ENCODE results near the gene DNAJC15.
"Not testable (repeated sequence)": the region's sequence is repeated elsewhere in the genome, so short reads cannot be mapped to it uniquely, and the experiment has no call there.

Gene DNAJC15

DNA sequence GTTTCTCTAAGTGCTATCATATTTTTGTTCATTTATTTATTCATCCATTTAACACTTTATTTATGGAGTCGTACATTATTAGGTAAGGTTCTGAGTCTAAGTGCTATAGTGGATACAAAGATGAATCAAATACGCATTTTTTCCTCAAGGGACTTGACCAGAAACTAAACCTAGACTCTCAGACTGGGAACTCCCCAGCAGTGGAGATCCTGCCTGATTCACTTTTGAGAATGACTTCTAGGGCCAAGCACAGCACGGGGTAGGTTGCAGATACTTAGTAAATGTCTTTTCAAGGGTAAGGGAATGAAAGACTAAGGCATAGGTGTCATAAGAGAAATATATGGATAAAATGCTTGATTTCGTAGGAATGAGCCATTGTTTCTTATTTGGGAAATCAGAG is 7.2 kb downstream of the DNAJC15 start:
- Histone ChIP-seq H2AFZ (no peak overlapping the region), H3K27me3 (ENCODE audit: control insufficient read depth, insufficient read depth, low read length) (no peaks in the 10 kb centered on the region), H3K4me1 (no peaks in the 10 kb centered on the region), H3K9ac (no peak overlapping the region), H3K4me2 (ENCODE audit: low read length) (no peak overlapping the region), H3K79me2 (peaks cover 8% of the 10 kb centered on the region), H3K9me3 (ENCODE audit: control insufficient read depth, low read length) (no peaks in the 10 kb centered on the region), H3K36me3 (ENCODE audit: control insufficient read depth, insufficient read depth, low read length) (no peaks in the 10 kb centered on the region), H3K4me3 (ENCODE audit: low read depth, low read length) (no peak overlapping the region), H3K27ac (no peak overlapping the region)
- TF ChIP-seq, protein P1, sequence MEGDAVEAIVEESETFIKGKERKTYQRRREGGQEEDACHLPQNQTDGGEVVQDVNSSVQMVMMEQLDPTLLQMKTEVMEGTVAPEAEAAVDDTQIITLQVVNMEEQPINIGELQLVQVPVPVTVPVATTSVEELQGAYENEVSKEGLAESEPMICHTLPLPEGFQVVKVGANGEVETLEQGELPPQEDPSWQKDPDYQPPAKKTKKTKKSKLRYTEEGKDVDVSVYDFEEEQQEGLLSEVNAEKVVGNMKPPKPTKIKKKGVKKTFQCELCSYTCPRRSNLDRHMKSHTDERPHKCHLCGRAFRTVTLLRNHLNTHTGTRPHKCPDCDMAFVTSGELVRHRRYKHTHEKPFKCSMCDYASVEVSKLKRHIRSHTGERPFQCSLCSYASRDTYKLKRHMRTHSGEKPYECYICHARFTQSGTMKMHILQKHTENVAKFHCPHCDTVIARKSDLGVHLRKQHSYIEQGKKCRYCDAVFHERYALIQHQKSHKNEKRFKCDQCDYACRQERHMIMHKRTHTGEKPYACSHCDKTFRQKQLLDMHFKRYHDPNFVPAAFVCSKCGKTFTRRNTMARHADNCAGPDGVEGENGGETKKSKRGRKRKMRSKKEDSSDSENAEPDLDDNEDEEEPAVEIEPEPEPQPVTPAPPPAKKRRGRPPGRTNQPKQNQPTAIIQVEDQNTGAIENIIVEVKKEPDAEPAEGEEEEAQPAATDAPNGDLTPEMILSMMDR (IDR thresholded peaks at IDR 0.05): no peak

DNA sequence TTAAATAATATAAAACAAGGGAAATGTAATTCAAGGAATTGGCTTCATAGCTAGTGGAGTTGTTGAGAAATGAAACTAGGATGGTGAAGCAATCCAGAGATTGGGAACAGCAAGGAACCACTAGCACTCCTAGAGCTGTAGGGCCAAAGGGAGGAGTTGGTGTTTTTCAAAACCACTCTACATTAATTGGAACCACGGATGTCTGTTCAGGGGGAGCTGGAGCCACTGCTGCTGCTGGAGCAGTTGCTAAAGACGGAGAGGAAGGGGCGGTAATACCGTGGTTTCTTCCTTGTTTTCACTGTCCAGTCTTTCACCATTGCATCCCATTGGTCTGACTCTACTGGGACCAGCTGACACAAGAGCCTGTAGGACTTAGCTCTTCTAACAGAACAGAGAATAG is 8.5 kb downstream of the DNAJC15 start:
- no peaks in the 10 kb centered on the region for H3K27me3 ChIP-seq (ENCODE audit: control insufficient read depth, insufficient read depth, low read length)
- H3K27ac ChIP-seq: no peak overlapping the region
- H3K4me2 ChIP-seq (ENCODE audit: low read length): no peak overlapping the region
- no peaks in the 10 kb centered on the region for H3K9me3 ChIP-seq (ENCODE audit: control insufficient read depth, low read length)
- H3K9ac ChIP-seq: no peak overlapping the region
- no peak overlapping the region for H2AFZ ChIP-seq
- no peak overlapping the region for H3K4me3 ChIP-seq (ENCODE audit: low read depth, low read length)
- H3K4me1 ChIP-seq: no peaks in the 10 kb centered on the region
- TF ChIP-seq, protein P1 (IDR thresholded peaks at IDR 0.05): no peak
- peaks cover 8% of the 10 kb centered on the region for H3K79me2 ChIP-seq
- no peaks in the 10 kb centered on the region for H3K36me3 ChIP-seq (ENCODE audit: control insufficient read depth, insufficient read depth, low read length)

DNA sequence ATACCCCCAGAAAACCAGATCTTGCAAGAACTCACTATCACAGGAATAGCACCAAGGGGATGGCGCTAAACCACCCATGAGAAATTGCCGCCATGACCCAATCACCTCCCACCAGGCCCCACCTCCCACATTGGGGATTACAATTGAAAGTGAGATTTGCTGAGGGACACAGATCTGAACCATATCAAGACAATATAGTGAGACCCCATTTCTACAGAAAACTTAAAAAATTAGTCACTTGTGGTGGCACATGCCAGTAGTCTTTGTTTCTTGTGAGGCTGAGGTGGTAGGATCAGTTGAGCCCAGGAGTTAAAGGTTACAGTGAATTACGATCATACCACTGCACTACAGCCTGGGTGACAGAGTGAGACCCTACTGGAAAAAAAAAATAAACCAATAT is 9.7 kb downstream of the DNAJC15 start:
- no peak overlapping the region for H3K4me3 ChIP-seq (ENCODE audit: low read depth, low read length)
- no peak overlapping the region for H3K9ac ChIP-seq
- TF ChIP-seq, protein P1 (IDR thresholded peaks at IDR 0.05): no peak
- no peak overlapping the region for H2AFZ ChIP-seq
- no peaks in the 10 kb centered on the region for H3K4me1 ChIP-seq
- no peak overlapping the region for H3K4me2 ChIP-seq (ENCODE audit: low read length)
- H3K27me3 ChIP-seq (ENCODE audit: control insufficient read depth, insufficient read depth, low read length): no peaks in the 10 kb centered on the region
- peaks cover 8% of the 10 kb centered on the region for H3K79me2 ChIP-seq
- H3K27ac ChIP-seq: no peak overlapping the region
- H3K9me3 ChIP-seq (ENCODE audit: control insufficient read depth, low read length): no peaks in the 10 kb centered on the region
- no peaks in the 10 kb centered on the region for H3K36me3 ChIP-seq (ENCODE audit: control insufficient read depth, insufficient read depth, low read length)

DNA sequence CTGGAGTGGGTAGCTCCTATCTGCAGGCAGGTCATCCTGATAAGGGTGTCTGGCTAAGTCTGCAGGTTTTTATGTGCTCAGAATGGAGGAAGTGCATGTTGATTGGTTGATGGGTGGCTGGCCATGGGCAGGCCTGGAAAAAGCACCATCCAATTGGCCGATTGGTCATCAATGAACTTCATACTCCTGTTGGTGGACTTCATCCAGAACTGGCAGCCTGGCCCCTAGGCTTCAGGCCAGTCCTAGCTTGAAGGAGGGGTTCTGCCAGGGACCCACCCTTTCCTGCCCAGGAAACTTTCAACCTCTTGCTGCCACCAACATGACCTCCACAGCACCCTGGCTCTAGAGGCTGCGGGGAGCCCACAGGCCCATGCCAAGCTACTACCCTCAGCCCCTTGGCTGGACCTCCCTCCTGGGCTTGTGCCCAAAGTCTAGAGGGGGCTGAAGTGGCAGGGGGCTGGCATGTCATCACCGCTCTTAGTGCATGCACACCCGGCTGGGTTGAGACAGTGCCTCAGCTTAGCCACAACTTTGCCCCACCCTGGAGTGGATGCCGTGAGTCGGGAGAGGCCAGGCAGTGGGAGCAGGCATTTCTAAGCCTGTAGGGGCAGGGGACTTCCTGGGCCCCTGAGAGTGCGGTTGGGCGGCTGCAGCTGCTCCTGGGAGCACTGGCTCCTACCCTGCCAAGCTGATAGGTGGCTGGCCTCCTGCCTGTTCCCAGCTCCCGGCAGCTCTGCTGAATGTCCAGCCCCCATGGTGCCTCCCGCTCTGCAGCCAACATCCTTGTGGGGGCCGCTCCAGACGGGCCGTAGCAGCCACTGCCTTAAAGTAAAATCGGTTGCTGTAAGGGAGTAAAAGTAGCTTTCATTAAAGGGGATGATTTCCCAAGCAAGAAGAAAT is 13.2 kb downstream of the DNAJC15 start:
- H3K9me3 ChIP-seq (ENCODE audit: control insufficient read depth, low read length): no peaks in the 10 kb centered on the region
- TF ChIP-seq, protein P1 (IDR thresholded peaks at IDR 0.05): no peak
- no peak overlapping the region for H2AFZ ChIP-seq
- no peak overlapping the region for H3K4me3 ChIP-seq (ENCODE audit: low read depth, low read length)
- H3K27me3 ChIP-seq (ENCODE audit: control insufficient read depth, insufficient read depth, low read length): no peaks in the 10 kb centered on the region
- no peaks in the 10 kb centered on the region for H3K36me3 ChIP-seq (ENCODE audit: control insufficient read depth, insufficient read depth, low read length)
- no peak overlapping the region for H3K27ac ChIP-seq
- H3K9ac ChIP-seq: no peak overlapping the region
- peaks cover 5% of the 10 kb centered on the region for H3K79me2 ChIP-seq
- no peaks in the 10 kb centered on the region for H3K4me1 ChIP-seq
- no peak overlapping the region for H3K4me2 ChIP-seq (ENCODE audit: low read length)

DNA sequence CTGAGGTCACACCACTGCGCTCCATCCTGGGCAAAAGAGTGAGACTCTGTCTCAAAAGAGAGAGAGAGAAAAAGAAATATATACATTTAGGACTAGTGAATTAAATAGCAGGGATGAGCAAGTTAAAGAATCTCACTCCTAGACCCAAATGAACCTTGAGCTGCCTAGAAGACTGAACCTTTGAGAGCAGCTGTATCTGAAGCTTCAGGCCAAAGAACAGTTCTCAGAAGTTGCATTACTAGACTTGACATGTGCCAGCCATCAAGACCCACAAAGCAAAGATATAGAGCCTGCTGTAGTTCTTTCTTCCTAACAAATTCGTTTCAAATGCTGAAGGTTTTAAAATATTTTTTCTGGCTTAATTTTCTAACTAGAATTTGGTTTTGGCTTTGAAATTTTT is 16.6 kb downstream of the DNAJC15 start:
- Histone ChIP-seq H3K4me1 (no peaks in the 10 kb centered on the region), H3K36me3 (ENCODE audit: control insufficient read depth, insufficient read depth, low read length) (no peaks in the 10 kb centered on the region), H3K9ac (no peak overlapping the region), H3K9me3 (ENCODE audit: control insufficient read depth, low read length) (no peaks in the 10 kb centered on the region), H3K27me3 (ENCODE audit: control insufficient read depth, insufficient read depth, low read length) (no peaks in the 10 kb centered on the region), H2AFZ (no peak overlapping the region), H3K4me3 (ENCODE audit: low read depth, low read length) (no peak overlapping the region), H3K4me2 (ENCODE audit: low read length) (no peak overlapping the region), H3K27ac (no peak overlapping the region), H3K79me2 (peaks cover 2% of the 10 kb centered on the region)
- TF ChIP-seq, protein P1 (IDR thresholded peaks at IDR 0.05): no peak

DNA sequence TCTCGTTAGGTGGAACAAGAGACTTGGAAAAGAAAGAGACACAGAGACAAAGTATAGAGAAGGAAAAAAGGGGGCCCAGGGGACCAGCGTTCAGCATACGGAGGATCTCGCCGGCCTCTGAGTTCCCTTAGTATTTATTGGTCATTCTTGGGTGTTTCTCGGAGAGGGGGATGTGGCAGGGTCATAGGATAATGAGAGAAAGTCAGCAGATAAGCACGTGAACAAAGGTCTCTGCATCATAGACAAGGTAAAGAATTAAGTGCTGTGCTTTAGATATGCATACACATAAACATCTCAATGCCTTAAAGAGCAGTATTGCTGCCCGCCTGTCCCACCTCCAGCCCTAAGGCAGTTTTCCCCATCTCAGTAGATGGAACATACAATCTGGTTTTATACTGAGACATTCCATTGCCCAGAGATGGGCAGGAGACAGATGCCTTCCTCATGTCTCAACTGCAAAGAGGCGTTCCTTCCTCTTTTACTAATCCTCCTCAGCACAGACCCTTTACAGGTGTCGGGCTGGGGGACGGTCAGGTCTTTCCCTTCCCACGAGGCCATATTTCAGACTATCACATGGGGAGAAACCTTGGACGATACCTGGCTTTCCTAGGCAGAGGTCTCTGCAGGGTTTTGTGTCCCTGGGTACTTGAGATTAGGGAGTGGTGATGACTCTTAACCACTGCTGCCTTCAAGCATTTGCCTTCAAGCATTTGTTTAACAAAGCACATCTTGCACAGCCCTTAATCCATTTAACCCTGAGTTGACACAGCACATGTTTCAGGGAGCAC is 17.4 kb downstream of the DNAJC15 start:
- H3K4me2 ChIP-seq (ENCODE audit: low read length); H3K79me2 ChIP-seq; H3K9ac ChIP-seq; H3K4me3 ChIP-seq (ENCODE audit: low read depth, low read length); H3K27me3 ChIP-seq (ENCODE audit: control insufficient read depth, insufficient read depth, low read length); H3K27ac ChIP-seq; H2AFZ ChIP-seq; H3K4me1 ChIP-seq; H3K9me3 ChIP-seq (ENCODE audit: control insufficient read depth, low read length); H3K36me3 ChIP-seq (ENCODE audit: control insufficient read depth, insufficient read depth, low read length): not testable (repeated sequence)

Data from parathyroid adenoma (tissue), 2 donors.